BLaER1 (cell line): ENCODE measurements around the gene C11orf68.

Experiments used
- H3K27ac ChIP-seq: shearing (Covaris generic); formaldehyde crosslinking; 2 replicates; pipeline ENCODE4 v1.8.1; 2022
- H3K27me3 ChIP-seq: shearing (Covaris generic); formaldehyde crosslinking; 2 replicates; pipeline ENCODE4 v1.8.1; 2022
- H3K36me3 ChIP-seq: shearing (Covaris generic); formaldehyde crosslinking; 2 replicates; pipeline ENCODE4 v1.8.1; 2022
- H3K4me1 ChIP-seq: shearing (Covaris generic); formaldehyde crosslinking; 2 replicates; pipeline ENCODE4 v1.8.1; 2022
- H3K4me2 ChIP-seq: shearing (Covaris generic); formaldehyde crosslinking; 2 replicates; pipeline ENCODE4 v1.8.1; 2022
- H3K4me3 ChIP-seq: shearing (Covaris generic); formaldehyde crosslinking; 2 replicates; pipeline ENCODE4 v1.8.1; 2022
- H3K9ac ChIP-seq: shearing (Covaris generic); formaldehyde crosslinking; 2 replicates; pipeline ENCODE4 v1.8.1; 2022
- H3K9me3 ChIP-seq: shearing (Covaris generic); formaldehyde crosslinking; 2 replicates; pipeline ENCODE4 v1.8.1; 2022
- H4K20me1 ChIP-seq: shearing (Covaris generic); formaldehyde crosslinking; 2 replicates; pipeline ENCODE4 v1.8.1; 2022
- Cebpa-rat ChIP-seq: shearing (Covaris generic); IDR thresholded peaks from 2 replicates; pipeline ENCODE4 v1.8.1; 2022

The C11orf68 gene

GRCh38 chr11:65885808-65886536 is 32.9 kb downstream of the C11orf68 start:
- Histone ChIP-seq H3K4me1 (peaks cover 73% of the 10 kb centered on the region), H3K4me2 (peak overlapping the region; percentile 98), H3K9me3 (no peaks in the 10 kb centered on the region), H3K27ac (no peak overlapping the region), H4K20me1 (peaks cover 19% of the 10 kb centered on the region), H3K4me3 (no peak overlapping the region), H3K9ac (peak overlapping the region; percentile 13; the same call in 1 of the 2 replicates), H3K36me3 (peaks cover 55% of the 10 kb centered on the region), H3K27me3 (no peaks in the 10 kb centered on the region)
- TF ChIP-seq Cebpa-rat: no peak

GRCh38 chr11:65885231-65885630 is 33.6 kb downstream of the C11orf68 start:
- TF ChIP-seq Cebpa-rat: no peak
- H3K27ac ChIP-seq: no peak overlapping the region
- no peaks in the 10 kb centered on the region for H3K27me3 ChIP-seq
- peak overlapping the region; percentile 13; the same call in 1 of the 2 replicates for H3K9ac ChIP-seq
- H3K9me3 ChIP-seq: no peaks in the 10 kb centered on the region
- H4K20me1 ChIP-seq: peaks cover 14% of the 10 kb centered on the region
- no peak overlapping the region for H3K4me3 ChIP-seq
- H3K4me1 ChIP-seq: peaks cover 78% of the 10 kb centered on the region
- peaks cover 55% of the 10 kb centered on the region for H3K36me3 ChIP-seq
- peak overlapping the region; percentile 66 for H3K4me2 ChIP-seq

- H3K4me1 ChIP-seq: peaks cover 78% of the 10 kb centered on the region
- no peaks in the 10 kb centered on the region for H3K27me3 ChIP-seq
- no peak for TF ChIP-seq Cebpa-rat
- H3K36me3 ChIP-seq: peaks cover 55% of the 10 kb centered on the region
- H3K27ac ChIP-seq: no peak overlapping the region
- H3K9me3 ChIP-seq: no peaks in the 10 kb centered on the region
- peaks cover 14% of the 10 kb centered on the region for H4K20me1 ChIP-seq
- peak overlapping the region; percentile 66 for H3K4me2 ChIP-seq
- H3K9ac ChIP-seq: no peak overlapping the region
- H3K4me3 ChIP-seq: no peak overlapping the region
These were observed 34.2 kb downstream of the C11orf68 start for GRCh38 chr11:65884716-65885092.

- Histone ChIP-seq H3K9ac (no peak overlapping the region), H3K9me3 (no peaks in the 10 kb centered on the region), H3K27me3 (no peaks in the 10 kb centered on the region), H3K4me1 (peaks cover 74% of the 10 kb centered on the region), H4K20me1 (peaks cover 14% of the 10 kb centered on the region), H3K27ac (no peak overlapping the region), H3K36me3 (peaks cover 55% of the 10 kb centered on the region), H3K4me2 (peak overlapping the region; percentile 66), H3K4me3 (no peak overlapping the region)
- TF ChIP-seq Cebpa-rat: no peak
These were observed 34.8 kb downstream of the C11orf68 start for GRCh38 chr11:65883786-65884715.

- Histone ChIP-seq H4K20me1 (peaks cover 14% of the 10 kb centered on the region), H3K9ac (no peak overlapping the region), H3K9me3 (no peaks in the 10 kb centered on the region), H3K4me3 (no peak overlapping the region), H3K36me3 (peaks cover 55% of the 10 kb centered on the region), H3K27me3 (no peaks in the 10 kb centered on the region), H3K27ac (no peak overlapping the region), H3K4me2 (no peak overlapping the region), H3K4me1 (peaks cover 70% of the 10 kb centered on the region)
- no peak for TF ChIP-seq Cebpa-rat
These were observed 35.7 kb downstream of the C11orf68 start for GRCh38 chr11:65883058-65883761.

GRCh38 chr11:65882120-65883057 is 36.5 kb downstream of the C11orf68 start:
- Histone ChIP-seq H3K36me3 (peaks cover 55% of the 10 kb centered on the region), H3K9me3 (no peaks in the 10 kb centered on the region), H3K4me3 (no peak overlapping the region), H4K20me1 (peaks cover 14% of the 10 kb centered on the region), H3K9ac (no peak overlapping the region), H3K4me1 (peaks cover 65% of the 10 kb centered on the region), H3K4me2 (peak overlapping the region; percentile 79), H3K27ac (no peak overlapping the region; the same call in 1 of the 2 replicates), H3K27me3 (no peaks in the 10 kb centered on the region)
- no peak for TF ChIP-seq Cebpa-rat

GRCh38 chr11:65880844-65881421 is 37.9 kb downstream of the C11orf68 start:
- Histone ChIP-seq H3K27me3 (no peaks in the 10 kb centered on the region), H3K4me3 (no peak overlapping the region), H3K9ac (peak overlapping the region; percentile 25; the same call in 1 of the 2 replicates), H3K9me3 (no peaks in the 10 kb centered on the region), H3K36me3 (peaks cover 42% of the 10 kb centered on the region), H3K4me1 (peaks cover 51% of the 10 kb centered on the region), H3K27ac (peak overlapping the region; percentile 13), H4K20me1 (peaks cover 9% of the 10 kb centered on the region), H3K4me2 (peak overlapping the region; percentile 79)
- TF ChIP-seq Cebpa-rat: no peak

GRCh38 chr11:65880027-65880426 is 38.8 kb downstream of the C11orf68 start:
- H3K9ac ChIP-seq: no peak overlapping the region
- H3K4me3 ChIP-seq: no peak overlapping the region
- H3K4me2 ChIP-seq: peak overlapping the region; percentile 61
- no peak for TF ChIP-seq Cebpa-rat
- H3K9me3 ChIP-seq: no peaks in the 10 kb centered on the region
- H3K27ac ChIP-seq: 0 out of 2 replicates have a peak overlapping the region, but pooled peaks have one; percentile 22
- H3K27me3 ChIP-seq: no peaks in the 10 kb centered on the region
- peaks cover 33% of the 10 kb centered on the region for H3K36me3 ChIP-seq
- H4K20me1 ChIP-seq: peaks cover 9% of the 10 kb centered on the region
- peaks cover 42% of the 10 kb centered on the region for H3K4me1 ChIP-seq
